Panc1 (cell line): ENCODE data around the gene NFKB1. TPM values are rescaled to one million over a fixed set of nuclear protein-coding genes. Genes with fewer than 3 reads are reported as not detected.

Experiments used
- ATAC-seq: fragments of 200-7000 bp; cut with Tn5 transposase; 2 replicates; pipeline ENCODE4 v1.9.1; 2020; ENCODE audit warnings: mild to moderate bottlenecking, moderate library complexity
- BruUV-seq: library from RNA; stranded (reverse); fragments of 400-500 nt; replicated peaks from 2 replicates; lab custom pipeline; 2021; lab: Mats Ljungman, UMichigan
- CTCF ChIA-PET: fragments of 300-600 bp; sonication (Branson Sonifier 250); formaldehyde crosslinking; loops from one replicate; lab custom pipeline; 2022; ENCODE audit warnings: antibody characterized with exemption; lab: Charles Lee
- POLR2A ChIA-PET: fragments of 300-600 bp; sonication (Branson Sonifier 250); formaldehyde crosslinking; loops from one replicate; lab custom pipeline; 2022; ENCODE audit warnings: antibody characterized with exemption; lab: Charles Lee
- DNase-seq: peaks from one replicate; pipeline ENCODE4 v3.0.0-alpha.2; 2010; ENCODE audit warnings: low read depth, low spot score
- H3K27ac ChIP-seq: 2 replicates; pipeline ENCODE4 v1.5.1; 2011; ENCODE audit warnings: mild to moderate bottlenecking, low read length, inconsistent platforms
- H3K27me3 ChIP-seq: fragments of 200-500 bp; sonication (Bioruptor generic); 2 replicates; pipeline ENCODE4 v1.6.0; 2014; ENCODE audit warnings: low read length, inconsistent platforms; ENCODE audit not compliant: control insufficient read depth, insufficient read depth
- H3K36me3 ChIP-seq: fragments of 200-500 bp; sonication (Bioruptor generic); 2 replicates; pipeline ENCODE4 v1.5.1; 2014; ENCODE audit warnings: inconsistent platforms, mild to moderate bottlenecking, low read length, moderate library complexity; ENCODE audit not compliant: control insufficient read depth, insufficient read depth
- H3K4me1 ChIP-seq: 2 replicates; pipeline ENCODE4 v1.5.1; 2011; ENCODE audit warnings: inconsistent platforms, mild to moderate bottlenecking, low read length, moderate library complexity; ENCODE audit not compliant: control insufficient read depth, insufficient read depth
- H3K4me3 ChIP-seq, 2 experiments: 2 replicates each; pipeline ENCODE4 v1.5.1; 2011 to 2012; ENCODE audit warnings: low read depth in 2 of 2, low read length in 2 of 2, mild to moderate bottlenecking in 2 of 2, inconsistent platforms in 1 of 2, moderate library complexity in 1 of 2
- H3K9me3 ChIP-seq: fragments of 200-500 bp; sonication (Bioruptor generic); 2 replicates; pipeline ENCODE4 v1.5.1; 2014; ENCODE audit warnings: low read depth, mild to moderate bottlenecking, inconsistent platforms, low read length, moderate library complexity; ENCODE audit not compliant: control insufficient read depth, insufficient read depth
- CTCF ChIP-seq: fragments of 450-650 bp; IDR thresholded peaks from 2 replicates; pipeline ENCODE4 v1.5.1; 2017; ENCODE audit warnings: mild to moderate bottlenecking
- POLR2AphosphoS5 ChIP-seq: IDR thresholded peaks from 2 replicates; pipeline ENCODE4 v1.6.1; 2012; ENCODE audit warnings: mild to moderate bottlenecking, low read depth, low read length, moderate library complexity
- REST ChIP-seq, 2 experiments: IDR thresholded peaks; 2 replicates each; pipeline ENCODE4 v1.6.1; 2011 to 2012; ENCODE audit warnings: low read depth in 2 of 2, control low read depth in 1 of 2, low read length in 1 of 2, mild to moderate bottlenecking in 1 of 2, moderate library complexity in 1 of 2; ENCODE audit not compliant: insufficient read depth in 1 of 2
- SIN3A ChIP-seq: IDR thresholded peaks from 2 replicates; pipeline ENCODE4 v1.6.1; 2012; ENCODE audit warnings: low read depth, mild to moderate bottlenecking, low read length, moderate library complexity, borderline replicate concordance; ENCODE audit not compliant: insufficient read depth
- TCF7L2 ChIP-seq: IDR thresholded peaks from 2 replicates; pipeline ENCODE4 v1.6.1; 2011; ENCODE audit warnings: mild to moderate bottlenecking, low read depth, low read length, inconsistent platforms
- in situ Hi-C: cut with HindIII; loops from 2 replicates; pipeline ENCODE4 v1.10.0; 2016; ENCODE audit warnings: low sequenced_read_pairs, low pct_unique_long_range_greater_than_20kb
- intact Hi-C: fragments of 100-400 bp; cut with micrococcal nuclease; formaldehyde crosslinking; loops from one replicate; pipeline ENCODE4 v1.10.0; 2022; ENCODE audit not compliant: unreplicated experiment
- total RNA-seq: library from RNA; stranded (reverse); gene quantifications from one replicate; pipeline ENCODE4 v1.2.1, GENCODE V29; 2021; ENCODE audit not compliant: unreplicated experiment

Gene NFKB1
- total RNA-seq, 1 experiment from 2014 or later = 29.0 TPM

GRCh38 chr4:102514298-102514964, 13.3 kb downstream of the NFKB1 start:
- peaks cover 11% of the 10 kb centered on the region for H3K4me1 ChIP-seq
- BruUV-seq = no TSS peak
- ATAC-seq = no peak
- CTCF ChIA-PET = no interaction called here
- intact Hi-C loops = no loop called here
- POLR2A ChIA-PET = no interaction called here
- no peaks in the 10 kb centered on the region for H3K36me3 ChIP-seq
- H3K27ac ChIP-seq = no peak overlapping the region
- no peaks in the 10 kb centered on the region for H3K27me3 ChIP-seq
- H3K9me3 ChIP-seq = peaks cover 9% of the 10 kb centered on the region; the same call in 1 of the 2 replicates
- in situ Hi-C loops = no loop called here
- no peak for TF ChIP-seq CTCF
- TF ChIP-seq TCF7L2 = no peak
- TF ChIP-seq REST (IDR thresholded peaks at IDR 0.05; ENCODE audit: insufficient read depth in 1 of 2, low read depth in 2 of 2, low read length in 1 of 2) = no peak
- TF ChIP-seq SIN3A = no peak
- TF ChIP-seq POLR2AphosphoS5 = no peak
- no peak for DNase-seq
- no peak overlapping the region for H3K4me3 ChIP-seq

- intact Hi-C loops (no loop called here), in situ Hi-C loops (no loop called here)
- ChIA-PET POLR2A (no interaction called here), CTCF (no interaction called here)
- H3K27ac ChIP-seq = no peak overlapping the region
- TF ChIP-seq REST (IDR thresholded peaks at IDR 0.05; ENCODE audit: insufficient read depth in 1 of 2, low read depth in 2 of 2, low read length in 1 of 2) (no peak), CTCF (no peak), SIN3A (no peak)
- no peak overlapping the region for H3K4me3 ChIP-seq
- ATAC-seq (no peak), DNase-seq (no peak)
- no peaks in the 10 kb centered on the region for H3K27me3 ChIP-seq
- no peaks in the 10 kb centered on the region for H3K4me1 ChIP-seq
- peaks cover 9% of the 10 kb centered on the region; the same call in 1 of the 2 replicates for H3K9me3 ChIP-seq
- BruUV-seq = no TSS peak
- no peaks in the 10 kb centered on the region for H3K36me3 ChIP-seq
These were observed 16.6 kb downstream of the NFKB1 start for GRCh38 chr4:102517753-102518152.
